GM13976 (cell line): ENCODE measurements around the gene DHRSX.
"Not testable (repeated sequence)": the region's sequence is repeated elsewhere in the genome, so short reads cannot be mapped to it uniquely, and the experiment has no call there.

Source experiments
- DNase-seq: peaks from one replicate; pipeline ENCODE4 v3.0.0; 2012; ENCODE audit warnings: low spot score
- CTCF ChIP-seq: IDR thresholded peaks from 2 replicates; pipeline ENCODE4 v1.5.1; 2012; ENCODE audit warnings: borderline replicate concordance, mild to moderate bottlenecking; ENCODE audit not compliant: insufficient read depth; ENCODE audit errors: extremely low read depth, missing control alignments, control extremely low read depth
- in situ Hi-C: fragments of 300-500 bp; cut with MboI; formaldehyde crosslinking; loops from one replicate; pipeline ENCODE4 v1.12.0; 2022; ENCODE audit warnings: low sequenced_read_pairs, mixed read lengths, inconsistent platforms; ENCODE audit not compliant: unreplicated experiment

DHRSX gene

GRCh38 chrX:2220296-2220695, 280.5 kb downstream of the DHRSX start:
- no peak for TF ChIP-seq CTCF
- in situ Hi-C loops, result no loop called here
- no peak for DNase-seq

- DNase-seq, in situ Hi-C loops: not testable (repeated sequence)
Observed at GRCh38 chrX:2214138-2214823, 286.5 kb downstream of the DHRSX start.

GRCh38 chrX:2211667-2212066, 289.1 kb downstream of the DHRSX start:
- DNase-seq, in situ Hi-C loops: not testable (repeated sequence)

- no peak for TF ChIP-seq CTCF
- DNase-seq, result no peak
- in situ Hi-C loops, result no loop called here
Observed at GRCh38 chrX:2193273-2193592, 307.5 kb downstream of the DHRSX start.

GRCh38 chrX:2192584-2193272, 308.0 kb downstream of the DHRSX start:
- no peak for DNase-seq
- no peak for TF ChIP-seq CTCF
- in situ Hi-C loops, result no loop called here

- no peak for DNase-seq
- TF ChIP-seq CTCF, result no peak
- in situ Hi-C loops, result no loop called here
Observed at GRCh38 chrX:2188840-2189239, 311.9 kb downstream of the DHRSX start.

GRCh38 chrX:2188330-2188792, 312.4 kb downstream of the DHRSX start:
- no peak for TF ChIP-seq CTCF
- DNase-seq, result no peak
- in situ Hi-C loops, result no loop called here

GRCh38 chrX:2187352-2188115, 313.2 kb downstream of the DHRSX start:
- no peak for DNase-seq
- in situ Hi-C loops, result no loop called here

More at GRCh38 chrX:2187352-2188115, 313.2 kb downstream of the DHRSX start:
- TF ChIP-seq CTCF, result no peak
